ENCODE results near the gene EIF4E3.

The EIF4E3 gene

DNA sequence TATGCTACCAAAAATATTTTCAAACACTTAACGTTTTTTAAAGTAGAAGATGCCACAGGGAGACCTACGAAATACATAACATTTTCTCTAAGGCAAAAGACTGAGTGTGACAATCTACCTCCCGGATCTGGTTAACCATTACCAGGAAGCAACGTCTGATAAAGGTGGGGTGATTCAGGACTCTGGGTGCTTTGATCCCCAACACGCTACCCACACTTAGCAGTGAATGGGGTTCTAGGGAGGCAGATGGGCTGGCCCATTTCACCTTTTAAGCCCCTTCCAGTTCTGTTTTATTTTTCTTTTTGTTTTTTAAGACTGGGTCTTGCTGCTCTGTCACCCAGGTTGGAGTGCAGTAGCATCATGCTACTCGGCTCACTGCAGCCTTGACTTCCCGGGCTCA, 39.5 kb downstream of the EIF4E3 start:
- no peak for DNase-seq

DNA sequence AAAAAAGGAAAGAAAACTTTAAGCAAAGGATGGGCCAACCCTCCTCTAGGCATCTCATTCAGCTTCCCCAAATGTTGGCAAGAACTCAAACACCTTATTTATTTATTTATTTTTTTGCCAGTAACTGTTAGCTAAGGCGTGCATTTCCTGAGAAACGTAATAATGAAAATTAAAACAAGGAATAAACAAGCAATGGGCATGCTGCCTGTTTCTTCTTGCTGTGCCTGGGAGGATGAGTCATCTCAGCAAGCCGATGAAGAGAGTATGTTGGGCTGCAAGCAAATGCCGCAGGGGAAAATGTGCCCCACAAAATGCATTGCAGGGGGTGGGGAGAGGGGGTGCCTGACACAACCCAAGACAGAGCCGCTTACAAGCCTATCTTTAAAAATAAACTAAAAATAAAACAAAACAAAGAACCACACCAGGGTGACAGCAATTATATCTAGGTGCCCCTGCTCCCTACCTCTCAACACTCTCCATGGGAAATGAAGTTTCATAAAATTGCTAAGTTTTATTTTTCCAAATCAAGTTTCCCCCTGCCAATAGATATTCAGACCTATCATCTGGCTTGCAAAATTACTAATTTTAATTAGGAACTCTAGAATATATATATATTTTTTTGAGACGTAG, 40.3 kb downstream of the EIF4E3 start:
- no peak for DNase-seq

GRCh38 chr3:71684046-71684756, 41.0 kb downstream of the EIF4E3 start:
- DNase-seq = no peak

DNA sequence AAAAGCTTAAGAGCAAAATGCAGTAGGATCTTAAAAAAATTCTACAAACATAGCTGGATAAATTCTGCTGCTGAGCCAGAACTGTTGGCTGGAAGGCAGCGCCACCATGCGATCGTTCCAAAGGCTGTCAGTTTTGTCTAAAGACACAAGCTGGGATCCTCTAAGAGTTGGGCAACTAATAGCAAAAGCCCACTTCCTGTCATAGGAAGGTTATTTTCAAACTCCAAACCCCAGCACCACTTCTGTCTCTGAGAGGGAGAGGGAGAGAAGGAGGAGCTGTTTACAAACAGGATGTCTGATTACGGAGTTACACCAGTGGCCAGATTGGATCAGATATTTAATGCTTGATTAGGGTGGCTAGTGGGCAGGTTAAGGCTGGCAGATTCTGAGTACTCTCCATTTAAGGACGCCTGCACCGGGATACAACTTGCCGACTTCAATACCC, 44.0 kb downstream of the EIF4E3 start:
- no peak for DNase-seq

DNA sequence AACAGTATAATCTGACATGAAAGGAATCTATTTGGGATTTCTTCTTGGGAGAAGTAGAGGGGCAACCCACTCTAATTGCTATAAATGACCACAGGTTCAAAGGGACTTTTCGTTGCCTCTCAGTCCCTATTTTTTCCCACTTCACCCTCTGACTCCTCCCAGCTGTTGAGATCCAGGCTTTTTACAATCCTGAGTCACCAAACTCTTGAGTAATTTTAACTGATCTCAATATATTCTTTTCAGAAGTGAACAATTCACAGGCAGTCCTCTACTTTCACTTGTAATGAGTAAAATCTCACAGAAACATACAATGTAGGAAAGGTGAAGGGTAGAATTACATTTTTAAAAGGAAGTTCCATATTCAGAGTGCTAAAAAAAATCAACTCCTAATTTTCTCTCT, 44.6 kb downstream of the EIF4E3 start:
- no peak for DNase-seq

DNA sequence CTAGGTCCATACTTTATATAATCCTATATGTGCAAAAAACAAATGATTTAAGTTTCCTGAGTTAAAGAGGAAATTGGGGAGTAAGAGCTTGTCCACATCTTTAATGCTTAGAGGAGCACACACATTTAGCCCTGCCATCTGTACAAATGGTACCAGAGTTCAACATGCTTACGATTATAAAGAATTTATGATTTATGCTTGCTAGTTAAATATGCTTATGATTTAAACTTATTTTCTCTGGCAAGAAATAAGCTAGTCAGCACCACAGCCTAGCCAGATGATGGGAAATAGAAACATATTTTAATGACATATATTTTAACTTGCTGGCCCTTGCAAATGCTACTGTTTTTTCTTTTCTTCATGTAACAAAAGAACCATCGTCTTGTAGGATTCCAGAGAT, 48.3 kb downstream of the EIF4E3 start:
- DNase-seq = no peak

- DNase-seq = no peak
Observed at GRCh38 chr3:71673486-71673885, 51.7 kb downstream of the EIF4E3 start.

GRCh38 chr3:71672807-71673206, 52.4 kb downstream of the EIF4E3 start:
- no peak for DNase-seq

DNA sequence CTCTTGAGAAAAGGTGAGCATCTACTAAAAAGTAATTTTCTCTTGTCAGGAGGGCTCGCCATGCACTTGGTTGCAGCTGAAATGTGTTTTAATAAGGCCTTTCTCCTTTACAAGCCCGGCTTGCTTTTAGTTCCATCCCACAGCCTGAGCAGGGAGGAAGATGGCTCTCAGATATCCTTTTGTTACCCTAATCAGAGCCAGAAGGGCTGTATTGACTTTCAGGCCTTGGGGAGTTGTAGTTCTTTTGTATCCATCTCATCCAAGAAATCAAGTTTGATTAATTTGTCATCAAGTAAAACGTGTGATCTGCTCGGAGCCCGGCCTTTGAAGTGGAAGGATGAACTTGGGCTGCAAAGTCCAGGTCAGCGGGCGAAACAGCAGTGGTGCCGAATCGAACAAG, 52.9 kb downstream of the EIF4E3 start:
- DNase-seq = no peak

DNA sequence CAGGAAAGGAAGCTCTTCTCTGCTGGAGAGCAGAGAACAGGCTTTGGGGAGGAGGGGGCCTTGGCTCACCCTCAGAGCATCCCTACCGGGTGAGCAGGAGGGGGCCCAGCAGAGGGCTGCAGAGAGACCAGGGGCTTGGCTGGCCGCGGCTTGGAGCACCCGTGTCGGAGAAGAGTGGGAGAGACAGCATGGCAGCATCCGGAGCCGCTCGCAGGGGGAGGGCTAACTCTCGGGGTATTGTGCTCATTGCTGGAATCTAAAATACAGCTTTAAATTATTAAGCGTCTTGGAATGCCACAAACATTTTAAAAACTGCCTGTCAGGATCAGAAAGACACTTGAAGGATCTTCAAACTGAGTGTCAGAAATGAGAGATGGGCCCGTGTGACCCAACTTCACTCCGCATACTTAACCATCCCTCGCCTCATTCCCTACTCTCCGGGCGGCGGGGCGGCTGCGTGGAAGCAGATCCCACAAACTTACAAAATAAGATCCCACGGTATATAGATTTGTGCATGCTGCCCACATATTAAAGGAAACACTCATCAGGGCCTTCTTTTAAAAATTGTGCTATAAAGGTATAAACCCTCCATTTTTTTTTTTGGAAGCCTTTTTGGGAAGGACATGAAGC, 53.9 kb downstream of the EIF4E3 start:
- no peak for DNase-seq

DNA sequence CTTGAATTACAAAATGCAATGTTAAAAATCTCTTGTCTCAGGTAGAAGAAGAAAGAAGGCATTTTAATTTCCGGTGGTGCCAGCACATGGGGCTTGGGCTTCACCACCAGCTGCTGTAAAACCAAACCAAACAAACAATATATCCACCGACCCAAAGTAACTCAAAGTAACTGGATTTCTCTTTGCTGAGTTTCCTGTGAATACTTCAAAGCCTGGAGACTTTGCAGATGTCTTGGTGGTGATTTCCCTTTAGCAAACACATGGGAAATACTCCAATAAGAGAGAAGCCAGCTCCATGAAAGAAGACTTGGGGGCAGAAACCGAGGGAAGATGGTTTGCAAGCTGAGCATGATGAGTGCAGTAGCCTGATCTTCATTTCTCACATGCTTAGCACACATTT, 62.6 kb downstream of the EIF4E3 start:
- DNase-seq = no peak

DNA sequence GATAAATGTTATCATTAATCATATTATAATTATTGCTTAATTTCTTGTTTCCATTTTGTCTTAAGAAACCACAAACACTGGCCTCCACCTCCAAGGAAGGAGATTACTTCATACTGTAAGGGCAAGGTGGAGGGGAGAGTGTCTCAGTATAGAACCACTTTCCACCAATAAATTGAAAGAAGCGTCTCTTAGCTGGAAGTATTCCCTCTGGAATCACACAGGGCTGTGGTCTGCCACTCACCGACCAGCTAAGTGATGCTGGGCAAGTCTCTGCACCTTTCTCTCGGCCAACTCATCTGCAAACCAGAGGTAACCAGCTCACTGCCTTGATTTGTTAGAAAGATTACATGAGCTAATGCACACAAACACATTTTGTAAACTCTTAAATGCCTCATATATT, 63.1 kb downstream of the EIF4E3 start:
- DNase-seq = no peak

DNA sequence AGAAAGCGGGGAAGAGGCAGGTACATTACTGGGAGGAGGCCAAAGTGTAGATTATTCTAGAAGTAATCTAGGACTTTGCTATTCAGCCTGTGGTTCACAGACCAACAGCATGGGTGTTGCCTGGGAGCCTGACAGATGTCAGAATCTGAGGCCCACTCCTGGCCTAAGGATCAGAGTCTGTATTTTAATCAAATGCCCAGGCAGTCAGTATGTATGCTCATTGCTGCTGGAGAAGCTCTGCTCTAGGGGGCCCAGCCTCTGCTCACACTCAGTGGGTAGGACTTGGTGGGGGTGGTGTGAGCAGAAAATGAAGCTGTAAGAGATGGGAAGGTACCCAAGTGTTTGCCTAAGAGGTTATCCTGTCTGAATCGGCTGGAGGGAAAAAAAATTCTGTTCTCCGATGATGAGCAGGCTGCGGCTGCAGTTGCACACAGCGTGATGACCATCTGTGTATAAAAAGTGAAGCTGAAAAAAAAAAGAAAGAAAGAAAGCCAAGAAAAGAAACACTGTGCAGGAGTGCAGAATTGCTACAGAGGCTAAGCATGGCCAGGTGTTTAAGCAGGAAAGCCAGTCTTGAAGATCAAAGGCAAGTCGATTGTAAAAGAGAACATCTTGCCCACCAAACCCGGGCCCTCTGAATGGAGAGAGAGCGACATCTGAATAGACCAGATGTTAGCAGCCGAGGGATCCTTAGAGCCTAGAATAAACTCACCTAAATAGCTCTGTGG, 65.2 kb downstream of the EIF4E3 start:
- DNase-seq = no peak

- DNase-seq = no peak
Observed at GRCh38 chr3:71657831-71658530, 67.2 kb downstream of the EIF4E3 start.

DNA sequence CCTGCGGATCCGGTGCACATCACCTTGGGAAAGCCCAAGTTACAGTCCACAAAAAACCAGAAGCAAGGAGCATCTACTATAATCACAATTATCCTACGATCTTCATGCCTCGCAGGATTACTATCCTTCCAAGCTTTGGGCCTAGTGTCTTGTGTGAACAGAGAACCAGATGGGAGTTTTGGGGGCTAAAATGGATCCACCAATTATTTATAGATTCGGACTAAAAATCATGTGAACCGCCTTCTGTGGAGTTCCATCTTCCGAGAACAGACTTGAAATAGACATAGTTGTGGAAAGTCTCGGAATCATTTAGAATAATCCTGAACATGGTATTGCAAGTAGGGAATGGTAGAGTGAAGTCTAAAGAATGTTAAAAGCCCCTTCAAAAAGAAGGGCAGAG, 70.1 kb downstream of the EIF4E3 start:
- DNase-seq = no peak

- no peak for DNase-seq
Observed at GRCh38 chr3:71653414-71653807, 71.8 kb downstream of the EIF4E3 start.

DNA sequence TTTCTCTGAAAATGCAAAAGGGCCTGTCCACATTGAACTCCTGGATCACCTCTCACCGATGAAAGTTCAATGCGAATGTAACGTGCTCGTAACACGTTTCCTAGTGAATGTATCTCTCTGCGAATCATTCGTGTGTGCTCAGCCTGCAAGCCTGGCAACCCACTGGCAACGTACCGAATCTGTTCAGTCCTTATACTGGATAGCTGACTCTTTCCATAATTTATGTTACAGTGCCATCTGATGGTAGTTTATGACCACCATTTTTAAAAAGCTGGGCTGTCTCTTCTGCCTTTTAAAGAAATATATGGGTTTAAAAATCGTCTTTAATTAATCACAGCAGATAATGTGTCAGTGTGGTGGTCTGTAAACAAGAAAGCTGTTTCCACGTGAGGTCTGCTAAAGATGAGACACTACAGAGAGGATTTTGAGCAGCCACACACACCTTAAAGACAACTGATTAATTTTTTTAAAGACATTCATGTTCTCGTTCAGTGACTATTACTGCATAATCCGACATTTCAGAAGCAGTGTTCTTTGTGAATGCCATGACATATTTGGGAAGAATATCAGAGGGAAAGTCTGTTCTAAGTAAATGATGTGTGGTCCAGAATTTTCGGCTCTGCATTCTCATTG, 72.3 kb downstream of the EIF4E3 start:
- no peak for DNase-seq

GRCh38 chr3:71651625-71652024, 73.6 kb downstream of the EIF4E3 start:
- no peak for DNase-seq

- no peak for DNase-seq
Observed at GRCh38 chr3:71650372-71650771, 74.8 kb downstream of the EIF4E3 start.

DNA sequence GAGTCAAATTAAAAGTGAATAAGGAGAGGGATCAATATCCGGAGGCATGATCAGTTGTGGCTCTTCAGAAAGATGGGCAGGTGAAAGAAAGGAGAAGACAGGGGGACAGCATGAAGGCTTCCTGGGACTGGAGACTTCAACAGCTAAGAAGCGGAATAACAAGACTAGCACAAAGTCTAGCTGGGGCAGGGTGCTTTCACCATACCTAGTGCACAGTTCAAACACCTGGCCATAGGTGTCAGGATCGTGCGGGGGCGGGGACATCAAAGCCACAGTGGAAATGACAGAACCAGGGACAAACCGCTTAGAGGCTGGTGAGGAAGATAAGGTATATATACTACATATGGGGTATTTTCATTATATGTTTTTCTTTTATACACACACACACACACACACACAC, 75.4 kb downstream of the EIF4E3 start:
- DNase-seq = no peak

DNA sequence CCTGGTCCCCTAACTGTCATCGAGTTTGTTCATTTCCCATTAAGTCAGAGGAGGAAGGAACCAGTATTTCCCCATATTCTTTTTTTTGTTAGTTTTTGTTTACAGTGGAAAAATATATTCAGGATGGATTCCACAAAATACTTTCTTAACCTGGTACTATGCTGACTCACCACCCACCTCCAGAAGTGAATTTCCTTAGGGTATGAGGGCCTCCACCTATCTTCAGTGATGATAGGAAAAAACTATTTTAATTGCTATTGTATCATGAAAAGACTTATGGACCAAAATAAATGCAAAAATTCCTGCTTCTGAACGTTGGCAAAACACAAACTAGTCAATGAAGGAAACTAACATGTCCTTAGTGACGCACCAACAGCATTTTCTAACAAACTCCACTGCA, 77.5 kb downstream of the EIF4E3 start:
- no peak for DNase-seq

- no peak for DNase-seq
Observed at GRCh38 chr3:71646971-71647370, 78.2 kb downstream of the EIF4E3 start.

GRCh38 chr3:71645140-71645539, 80.1 kb downstream of the EIF4E3 start:
- DNase-seq = no peak
